Sigmoid colon (tissue), 4 donors: ENCODE measurements around the gene PCDHB14.

ENCODE experiments used
- CTCF ChIP-seq, 4 experiments: fragments of 450-650 bp in 3 of 4; fragments of 200-600 bp in 1 of 4; IDR thresholded peaks; one replicate each; pipeline ENCODE4 v1.5.1; 2016 to 2019; ENCODE audit warnings: antibody characterized with exemption in 4 of 4, mild to moderate bottlenecking in 3 of 4, moderate library complexity in 2 of 4
- EP300 ChIP-seq, 4 donors: sonication (generic); formaldehyde crosslinking; IDR thresholded peaks; one replicate each; pipeline ENCODE4 v1.6.1; 2017; ENCODE audit warnings: antibody characterized with exemption in 4 of 4
- POLR2A ChIP-seq, 2 donors: fragments of 450-650 bp; IDR thresholded peaks; one replicate each; pipeline ENCODE4 v1.6.1; 2016; ENCODE audit warnings: antibody characterized with exemption in 2 of 2, mild to moderate bottlenecking in 2 of 2, moderate library complexity in 2 of 2
- POLR2AphosphoS5 ChIP-seq, 4 donors: sonication (generic); formaldehyde crosslinking; IDR thresholded peaks; one replicate each; pipeline ENCODE4 v1.6.1; 2017; ENCODE audit warnings: antibody characterized with exemption in 4 of 4

- TF ChIP-seq CTCF (IDR thresholded peaks at IDR 0.05) = no peak
- TF ChIP-seq POLR2A (IDR thresholded peaks at IDR 0.05) = peak in 1 of 2 donors; percentile 9
- TF ChIP-seq EP300 (IDR thresholded peaks at IDR 0.05) = no peak
- TF ChIP-seq POLR2AphosphoS5 (IDR thresholded peaks at IDR 0.05) = no peak
Measured at GRCh38 chr5:141175933-141176332, 47.2 kb upstream of the PCDHB14 start.
